Hepatocyte (in vitro differentiated cells): ENCODE data around the gene PCDHGB3. TPM values are rescaled to one million over a fixed set of nuclear protein-coding genes. Genes with fewer than 3 reads are reported as not detected.

Source experiments
- DNase-seq: peaks from one replicate; pipeline ENCODE4 v3.0.0-alpha.2; 2016; ENCODE audit warnings: low spot score
- H2AFZ ChIP-seq: fragments of 200-600 bp; sonication (generic); 2 replicates; pipeline ENCODE4 v1.6.0; 2016; ENCODE audit warnings: antibody characterized with exemption, mild to moderate bottlenecking
- H3K27ac ChIP-seq: fragments of 200-600 bp; sonication (generic); 2 replicates; pipeline ENCODE4 v1.5.1; 2016; ENCODE audit warnings: mild to moderate bottlenecking
- H3K27me3 ChIP-seq: fragments of 200-600 bp; sonication (generic); 2 replicates; pipeline ENCODE4 v1.6.1; 2016
- H3K36me3 ChIP-seq: fragments of 200-600 bp; sonication (generic); replicated peaks from 2 replicates; pipeline ENCODE4 v1.5.1; 2016; ENCODE audit warnings: low read depth; ENCODE audit not compliant: insufficient read depth
- H3K4me1 ChIP-seq: fragments of 200-600 bp; sonication (generic); 2 replicates; pipeline ENCODE4 v1.5.1; 2016; ENCODE audit warnings: mild to moderate bottlenecking, moderate library complexity; ENCODE audit not compliant: insufficient read depth
- H3K4me2 ChIP-seq: fragments of 200-600 bp; sonication (generic); 2 replicates; pipeline ENCODE4 v1.6.0; 2016
- H3K4me3 ChIP-seq: fragments of 200-600 bp; sonication (generic); 2 replicates; pipeline ENCODE4 v1.5.1; 2016; ENCODE audit warnings: mild to moderate bottlenecking
- H3K79me2 ChIP-seq: fragments of 200-600 bp; sonication (generic); 2 replicates; pipeline ENCODE4 v1.6.0; 2017; ENCODE audit warnings: mild to moderate bottlenecking
- H3K9me2 ChIP-seq: fragments of 200-600 bp; sonication (generic); replicated peaks from 2 replicates; pipeline ENCODE4 v1.6.0; 2017; ENCODE audit warnings: mild to moderate bottlenecking; ENCODE audit not compliant: insufficient read depth
- H3K9me3 ChIP-seq: fragments of 200-600 bp; sonication (generic); 2 replicates; pipeline ENCODE4 v1.5.1; 2016; ENCODE audit warnings: low read depth, mild to moderate bottlenecking
- H4K20me1 ChIP-seq: fragments of 200-600 bp; sonication (generic); 2 replicates; pipeline ENCODE4 v1.6.0; 2016; ENCODE audit warnings: mild to moderate bottlenecking; ENCODE audit not compliant: insufficient read depth, poor library complexity, severe bottlenecking
- CTCF ChIP-seq: fragments of 200-600 bp; sonication (generic); IDR thresholded peaks from 2 replicates; pipeline ENCODE4 v1.5.1; 2016; ENCODE audit warnings: antibody characterized with exemption, mild to moderate bottlenecking; ENCODE audit not compliant: poor library complexity
- EZH2 ChIP-seq: fragments of 200-600 bp; sonication (generic); IDR thresholded peaks from 2 replicates; pipeline ENCODE4 v1.6.1; 2016; ENCODE audit warnings: antibody characterized with exemption, mild to moderate bottlenecking, borderline replicate concordance
- EZH2phosphoT487 ChIP-seq: fragments of 200-600 bp; sonication (generic); IDR thresholded peaks from one replicate; pipeline ENCODE4 v1.6.1; 2018; ENCODE audit warnings: antibody characterized with exemption, mild to moderate bottlenecking, low read depth, moderate library complexity; ENCODE audit not compliant: unreplicated experiment, severe bottlenecking
- WGBS: methylation state at CpG from one replicate; pipeline ENCODE4 v1.1.6; 2016; ENCODE audit warnings: low lambda C conversion rate; ENCODE audit errors: missing lambda C conversion rate; 5-methylcytosine and 5-hydroxymethylcytosine counted together
- polyA plus RNA-seq: library from polyadenylated mRNA; unstranded; fragments of >200 nt; fragmentation: Nextera tagmentation; extraction: Ambion mirVana; gene quantifications from 2 replicates; pipeline ENCODE4 v1.2.1, GENCODE V29; 2016
- total RNA-seq: library from RNA; depleted of rRNA; stranded (reverse); fragments of >200 nt; gene quantifications from 2 replicates; pipeline ENCODE4 v1.2.3, GENCODE V29; 2014

PCDHGB3 gene
- total and polyA plus RNA-seq, 2 experiments from 2014 or later = not detected

- no peak overlapping the region for H3K4me2 ChIP-seq
- no peaks in the 10 kb centered on the region for H3K27me3 ChIP-seq
- DNase-seq = no peak
- H3K9me2 ChIP-seq = no peaks in the 10 kb centered on the region
- H3K79me2 ChIP-seq = no peaks in the 10 kb centered on the region
- TF ChIP-seq CTCF (no peak), EZH2 (no peak), EZH2phosphoT487 (no peak)
- H3K27ac ChIP-seq = no peak overlapping the region
- no peaks in the 10 kb centered on the region for H3K9me3 ChIP-seq
- no peak overlapping the region for H3K4me3 ChIP-seq
- H3K36me3 ChIP-seq = no peaks in the 10 kb centered on the region
- 54% methylated on average over 1 of the region's 1 CpG for WGBS
- H4K20me1 ChIP-seq = no peaks in the 10 kb centered on the region
- no peak overlapping the region for H2AFZ ChIP-seq
- no peaks in the 10 kb centered on the region for H3K4me1 ChIP-seq
These were observed 27.3 kb upstream of the PCDHGB3 start for GRCh38 chr5:141342773-141343172.

GRCh38 chr5:141343242-141343952, 26.6 kb upstream of the PCDHGB3 start, which contains the start of gene PCDHGA3:
Gene PCDHGA3 (plus strand): TSS chr5:141343829. CDS start chr5:141344034, 205 bp downstream.
- H3K4me3 ChIP-seq = no peak within 1 kb of the TSS
- no peaks in the 10 kb centered on the region for H3K27me3 ChIP-seq
- no peaks in the 10 kb centered on the region for H3K79me2 ChIP-seq
- H3K9me2 ChIP-seq = no peaks in the 10 kb centered on the region
- no peak within 1 kb of the TSS for H2AFZ ChIP-seq
- no peak for TF ChIP-seq CTCF
- TF ChIP-seq EZH2phosphoT487 = no peak
- TF ChIP-seq EZH2 = no peak
- no peak within 1 kb of the TSS for H3K27ac ChIP-seq
- H4K20me1 ChIP-seq = no peaks in the 10 kb centered on the region
- H3K4me2 ChIP-seq = no peak within 1 kb of the TSS
- DNase-seq = no peak
- H3K9me3 ChIP-seq = no peaks in the 10 kb centered on the region
- no peaks in the 10 kb centered on the region for H3K4me1 ChIP-seq
- 79% methylated on average over 9 of the region's 9 CpGs for WGBS
- no peaks in the 10 kb centered on the region for H3K36me3 ChIP-seq

GRCh38 chr5:141343953-141344463, 26.0 kb upstream of the PCDHGB3 start:
- 96% methylated on average over 31 of the region's 31 CpGs for WGBS
- H3K4me2 ChIP-seq = no peak overlapping the region

More at GRCh38 chr5:141343953-141344463, 26.0 kb upstream of the PCDHGB3 start:
- H4K20me1 ChIP-seq = no peaks in the 10 kb centered on the region
- no peaks in the 10 kb centered on the region for H3K9me2 ChIP-seq
- no peaks in the 10 kb centered on the region for H3K4me1 ChIP-seq
- H3K27ac ChIP-seq = no peak overlapping the region
- no peak for DNase-seq
- TF ChIP-seq CTCF (no peak), EZH2phosphoT487 (no peak), EZH2 (no peak)
- H3K27me3 ChIP-seq = no peaks in the 10 kb centered on the region
- H3K9me3 ChIP-seq = no peaks in the 10 kb centered on the region
- H2AFZ ChIP-seq = no peak overlapping the region
- H3K36me3 ChIP-seq = no peaks in the 10 kb centered on the region
- H3K4me3 ChIP-seq = no peak overlapping the region
- H3K79me2 ChIP-seq = no peaks in the 10 kb centered on the region
